Stomach (tissue), 4 donors: Measurements from ENCODE around the gene SCP2.

Experiments
- CTCF ChIP-seq, 7 experiments: fragments of 450-650 bp in 4 of 7; fragments of 200-600 bp in 3 of 7; sonication (generic) in 3 of 7; IDR thresholded peaks; one replicate each; pipeline ENCODE4 v1.5.1; 2016 to 2019; ENCODE audit warnings: antibody characterized with exemption in 7 of 7, control low read depth in 2 of 7, mild to moderate bottlenecking in 1 of 7
- POLR2A ChIP-seq, 4 donors: fragments of 450-650 bp; IDR thresholded peaks; one replicate each; pipeline ENCODE4 v1.6.1; 2016; ENCODE audit warnings: antibody characterized with exemption in 4 of 4, control low read depth in 2 of 4, mild to moderate bottlenecking in 1 of 4, moderate library complexity in 1 of 4
- POLR2AphosphoS5 ChIP-seq, 3 donors: sonication (generic); formaldehyde crosslinking; IDR thresholded peaks; one replicate each; pipeline ENCODE4 v1.6.1; 2016; ENCODE audit warnings: antibody characterized with exemption in 3 of 3

- no peak for TF ChIP-seq POLR2A (IDR thresholded peaks at IDR 0.05)
- TF ChIP-seq POLR2AphosphoS5 (IDR thresholded peaks at IDR 0.05) = no peak
- no peak for TF ChIP-seq CTCF (IDR thresholded peaks at IDR 0.05)
Measured at GRCh38 chr1:52970149-52970548, 43.1 kb downstream of the SCP2 start.
